ENCODE measurements around the gene ZNF337. TPM values are rescaled to one million over a fixed set of nuclear protein-coding genes. Genes with fewer than 3 reads are reported as not detected.

ZNF337 gene
- 8.7 and 8.9 TPM in 2 replicates for total RNA-seq

DNA sequence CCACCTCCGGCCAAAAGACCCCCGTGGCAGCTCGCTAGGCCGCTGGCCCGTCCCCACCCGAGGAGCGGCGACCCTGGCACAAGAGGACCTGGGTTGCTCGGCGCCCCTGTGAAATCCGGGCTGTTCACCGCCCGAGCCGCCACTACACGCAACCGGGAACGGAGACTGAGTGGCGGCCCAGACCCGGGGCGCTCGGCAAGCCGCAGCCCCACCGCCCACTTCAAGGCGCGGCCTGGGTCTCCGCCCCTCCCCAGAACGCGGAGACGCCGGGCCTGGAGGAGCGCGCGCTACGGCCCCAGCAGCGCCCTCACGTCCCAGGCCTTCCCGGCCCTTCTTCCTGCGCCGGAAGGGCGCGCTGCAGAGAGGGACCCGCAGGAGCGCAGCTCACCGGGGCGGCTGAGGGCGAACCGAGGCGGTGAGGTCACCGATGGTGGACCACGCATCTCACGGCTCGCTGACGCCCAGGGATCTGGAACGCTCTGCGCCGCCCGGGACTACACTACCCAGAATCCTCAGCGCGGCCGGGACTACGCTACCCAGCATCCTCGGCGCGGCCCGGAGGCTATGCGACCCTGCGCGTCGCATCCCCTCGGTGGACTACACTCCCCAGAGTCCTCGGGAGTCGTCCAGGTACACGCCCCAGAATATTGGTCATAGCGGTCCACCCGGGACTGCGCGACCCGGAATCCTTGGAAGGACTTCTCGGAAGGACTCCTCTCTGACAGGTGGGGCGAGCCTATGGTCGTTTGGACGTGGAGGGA is at the start of gene ZNF337:
Gene ZNF337, minus strand, starts transcription at position 483 of the 761 bp plus-strand sequence. CDS start 10,436 bp downstream, outside the sequence.

Other genes with a start within 250 kb of the ZNF337 start
- 3.0 and 3.7 TPM in 2 replicates for gene NINL, start 111.3 kb downstream of the ZNF337 start, total RNA-seq
- gene NANP, start 72.8 kb downstream of the ZNF337 start, total RNA-seq, result 4.7 and 6.2 TPM in 2 replicates